Measurements from ENCODE around the gene BOLA2B.

The BOLA2B gene

GRCh38 chr16:30184096-30184890 lies 9.2 kb downstream of the BOLA2B start:
- TF ChIP-seq CSDC2 (CRISPR knock-in tag; IDR thresholded peaks at IDR 0.05) (no peak), ZC3H10 (CRISPR knock-in tag; IDR thresholded peaks at IDR 0.05) (no peak), TCF4 (CRISPR knock-in tag; IDR thresholded peaks at IDR 0.05; ENCODE audit: borderline replicate concordance) (no peak), ESRRG (CRISPR knock-in tag; IDR thresholded peaks at IDR 0.05) (no peak)
- TF ChIP-seq, protein P1, sequence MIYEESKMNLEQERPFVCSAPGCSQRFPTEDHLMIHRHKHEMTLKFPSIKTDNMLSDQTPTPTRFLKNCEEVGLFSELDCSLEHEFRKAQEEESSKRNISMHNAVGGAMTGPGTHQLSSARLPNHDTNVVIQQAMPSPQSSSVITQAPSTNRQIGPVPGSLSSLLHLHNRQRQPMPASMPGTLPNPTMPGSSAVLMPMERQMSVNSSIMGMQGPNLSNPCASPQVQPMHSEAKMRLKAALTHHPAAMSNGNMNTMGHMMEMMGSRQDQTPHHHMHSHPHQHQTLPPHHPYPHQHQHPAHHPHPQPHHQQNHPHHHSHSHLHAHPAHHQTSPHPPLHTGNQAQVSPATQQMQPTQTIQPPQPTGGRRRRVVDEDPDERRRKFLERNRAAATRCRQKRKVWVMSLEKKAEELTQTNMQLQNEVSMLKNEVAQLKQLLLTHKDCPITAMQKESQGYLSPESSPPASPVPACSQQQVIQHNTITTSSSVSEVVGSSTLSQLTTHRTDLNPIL (CRISPR knock-in tag; IDR thresholded peaks at IDR 0.05; ENCODE audit: low read depth): no peak
- peak; percentile 5; the same call in 2 of the 3 replicates for ATAC-seq

- ATAC-seq: peak; percentile 91
- TF ChIP-seq BACH2 (CRISPR knock-in tag; IDR thresholded peaks at IDR 0.05; ENCODE audit: borderline replicate concordance) (no peak), CSDC2 (CRISPR knock-in tag; IDR thresholded peaks at IDR 0.05) (no peak), TCF4 (CRISPR knock-in tag; IDR thresholded peaks at IDR 0.05; ENCODE audit: borderline replicate concordance) (no peak), RARB (CRISPR knock-in tag; IDR thresholded peaks at IDR 0.05) (no peak)
- TF ChIP-seq, protein P2, sequence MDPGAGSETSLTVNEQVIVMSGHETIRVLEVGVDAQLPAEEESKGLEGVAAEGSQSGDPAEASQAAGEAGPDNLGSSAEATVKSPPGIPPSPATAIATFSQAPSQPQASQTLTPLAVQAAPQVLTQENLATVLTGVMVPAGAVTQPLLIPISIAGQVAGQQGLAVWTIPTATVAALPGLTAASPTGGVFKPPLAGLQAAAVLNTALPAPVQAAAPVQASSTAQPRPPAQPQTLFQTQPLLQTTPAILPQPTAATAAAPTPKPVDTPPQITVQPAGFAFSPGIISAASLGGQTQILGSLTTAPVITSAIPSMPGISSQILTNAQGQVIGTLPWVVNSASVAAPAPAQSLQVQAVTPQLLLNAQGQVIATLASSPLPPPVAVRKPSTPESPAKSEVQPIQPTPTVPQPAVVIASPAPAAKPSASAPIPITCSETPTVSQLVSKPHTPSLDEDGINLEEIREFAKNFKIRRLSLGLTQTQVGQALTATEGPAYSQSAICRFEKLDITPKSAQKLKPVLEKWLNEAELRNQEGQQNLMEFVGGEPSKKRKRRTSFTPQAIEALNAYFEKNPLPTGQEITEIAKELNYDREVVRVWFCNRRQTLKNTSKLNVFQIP (CRISPR knock-in tag; IDR thresholded peaks at IDR 0.05; ENCODE audit: borderline replicate concordance, low read depth): no peak
- TF ChIP-seq, protein P3, sequence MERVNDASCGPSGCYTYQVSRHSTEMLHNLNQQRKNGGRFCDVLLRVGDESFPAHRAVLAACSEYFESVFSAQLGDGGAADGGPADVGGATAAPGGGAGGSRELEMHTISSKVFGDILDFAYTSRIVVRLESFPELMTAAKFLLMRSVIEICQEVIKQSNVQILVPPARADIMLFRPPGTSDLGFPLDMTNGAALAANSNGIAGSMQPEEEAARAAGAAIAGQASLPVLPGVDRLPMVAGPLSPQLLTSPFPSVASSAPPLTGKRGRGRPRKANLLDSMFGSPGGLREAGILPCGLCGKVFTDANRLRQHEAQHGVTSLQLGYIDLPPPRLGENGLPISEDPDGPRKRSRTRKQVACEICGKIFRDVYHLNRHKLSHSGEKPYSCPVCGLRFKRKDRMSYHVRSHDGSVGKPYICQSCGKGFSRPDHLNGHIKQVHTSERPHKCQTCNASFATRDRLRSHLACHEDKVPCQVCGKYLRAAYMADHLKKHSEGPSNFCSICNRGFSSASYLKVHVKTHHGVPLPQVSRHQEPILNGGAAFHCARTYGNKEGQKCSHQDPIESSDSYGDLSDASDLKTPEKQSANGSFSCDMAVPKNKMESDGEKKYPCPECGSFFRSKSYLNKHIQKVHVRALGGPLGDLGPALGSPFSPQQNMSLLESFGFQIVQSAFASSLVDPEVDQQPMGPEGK (CRISPR knock-in tag; IDR thresholded peaks at IDR 0.05; ENCODE audit: borderline replicate concordance): no peak
These were observed 10.0 kb downstream of the BOLA2B start, which contains the start of gene CORO1A for GRCh38 chr16:30183233-30184095. CORO1A (plus strand) TSS chr16:30183602; CDS start chr16:30185210, 1,608 bp downstream.

DNA sequence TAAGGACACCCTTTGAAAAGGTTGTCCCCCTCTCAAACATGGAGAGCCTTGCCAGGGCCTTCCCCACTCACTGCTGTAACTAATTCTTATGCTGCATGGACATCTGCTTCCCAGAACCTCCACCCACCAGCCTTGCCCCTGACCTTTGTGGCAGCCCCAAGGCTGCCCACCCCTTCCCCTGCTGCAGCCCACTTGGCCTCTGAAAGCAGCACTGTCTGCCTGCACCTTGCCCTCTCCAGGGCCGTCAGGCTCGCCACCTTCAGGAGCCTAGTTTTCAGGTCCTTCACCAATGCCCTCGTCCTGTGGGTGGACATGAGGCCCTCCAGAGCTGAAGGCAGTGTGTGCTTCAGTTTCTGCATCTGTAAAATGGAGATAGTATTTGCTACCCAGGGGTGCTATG lies 12.7 kb downstream of the BOLA2B start:
- TF ChIP-seq TCF4 (CRISPR knock-in tag; IDR thresholded peaks at IDR 0.05; ENCODE audit: borderline replicate concordance): no peak
- TF ChIP-seq, protein P3 (CRISPR knock-in tag; IDR thresholded peaks at IDR 0.05; ENCODE audit: borderline replicate concordance): no peak
- TF ChIP-seq, protein P4, sequence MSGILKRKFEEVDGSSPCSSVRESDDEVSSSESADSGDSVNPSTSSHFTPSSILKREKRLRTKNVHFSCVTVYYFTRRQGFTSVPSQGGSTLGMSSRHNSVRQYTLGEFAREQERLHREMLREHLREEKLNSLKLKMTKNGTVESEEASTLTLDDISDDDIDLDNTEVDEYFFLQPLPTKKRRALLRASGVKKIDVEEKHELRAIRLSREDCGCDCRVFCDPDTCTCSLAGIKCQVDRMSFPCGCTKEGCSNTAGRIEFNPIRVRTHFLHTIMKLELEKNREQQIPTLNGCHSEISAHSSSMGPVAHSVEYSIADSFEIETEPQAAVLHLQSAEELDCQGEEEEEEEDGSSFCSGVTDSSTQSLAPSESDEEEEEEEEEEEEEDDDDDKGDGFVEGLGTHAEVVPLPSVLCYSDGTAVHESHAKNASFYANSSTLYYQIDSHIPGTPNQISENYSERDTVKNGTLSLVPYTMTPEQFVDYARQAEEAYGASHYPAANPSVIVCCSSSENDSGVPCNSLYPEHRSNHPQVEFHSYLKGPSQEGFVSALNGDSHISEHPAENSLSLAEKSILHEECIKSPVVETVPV (CRISPR knock-in tag; IDR thresholded peaks at IDR 0.05): no peak
- no peak for TF ChIP-seq SNAI2 (CRISPR knock-in tag; IDR thresholded peaks at IDR 0.05)
- no peak for TF ChIP-seq ARNTL (CRISPR knock-in tag; IDR thresholded peaks at IDR 0.05; ENCODE audit: borderline replicate concordance, low read depth)
- no peak for TF ChIP-seq ZC3H10 (CRISPR knock-in tag; IDR thresholded peaks at IDR 0.05)
- no peak for TF ChIP-seq ESRRG (CRISPR knock-in tag; IDR thresholded peaks at IDR 0.05)
- TF ChIP-seq ZNF565 (CRISPR knock-in tag; conservative IDR thresholded peaks at IDR 0.05; ENCODE audit: low read depth): no peak
- no peak for TF ChIP-seq GLIS3 (CRISPR knock-in tag; IDR thresholded peaks at IDR 0.05)
- TF ChIP-seq ZFP30 (CRISPR knock-in tag; IDR thresholded peaks at IDR 0.05): no peak
- no peak for TF ChIP-seq TOX (CRISPR knock-in tag; IDR thresholded peaks at IDR 0.05; ENCODE audit: borderline replicate concordance)
- TF ChIP-seq, protein P1 (CRISPR knock-in tag; IDR thresholded peaks at IDR 0.05; ENCODE audit: low read depth): no peak
- TF ChIP-seq ZNF8 (CRISPR knock-in tag; IDR thresholded peaks at IDR 0.05): no peak
- TF ChIP-seq, protein P2 (CRISPR knock-in tag; IDR thresholded peaks at IDR 0.05; ENCODE audit: borderline replicate concordance, low read depth): no peak
- TF ChIP-seq ISL1 (CRISPR knock-in tag; IDR thresholded peaks at IDR 0.05): no peak
- TF ChIP-seq PPARA (CRISPR knock-in tag; IDR thresholded peaks at IDR 0.05; ENCODE audit: borderline replicate concordance): no peak
- no peak for TF ChIP-seq BACH2 (CRISPR knock-in tag; IDR thresholded peaks at IDR 0.05; ENCODE audit: borderline replicate concordance)
- TF ChIP-seq OSR1 (CRISPR knock-in tag; IDR thresholded peaks at IDR 0.05): no peak
- no peak for TF ChIP-seq ZNF70 (CRISPR knock-in tag; IDR thresholded peaks at IDR 0.05)
- ATAC-seq: no peak
